ENCODE data around the gene POU2AF2. TPM values are rescaled to one million over a fixed set of nuclear protein-coding genes. Genes with fewer than 3 reads are reported as not detected.
"Not testable (repeated sequence)": the region's sequence is repeated elsewhere in the genome, so short reads cannot be mapped to it uniquely, and the experiment has no call there.

Gene POU2AF2, protein sequence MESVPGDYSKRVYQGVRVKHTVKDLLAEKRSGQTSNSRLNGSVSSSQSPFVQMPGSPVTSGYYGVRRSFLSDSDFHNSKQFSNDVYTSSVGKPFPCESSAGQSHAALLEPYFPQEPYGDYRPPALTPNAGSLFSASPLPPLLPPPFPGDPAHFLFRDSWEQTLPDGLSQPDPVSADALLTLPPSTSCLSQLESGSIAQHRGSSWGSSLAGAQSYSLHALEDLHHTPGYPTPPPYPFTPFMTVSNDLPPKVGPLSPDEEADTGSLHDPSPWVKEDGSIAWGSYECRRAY
- not detected in 2 replicates for total RNA-seq

DNA sequence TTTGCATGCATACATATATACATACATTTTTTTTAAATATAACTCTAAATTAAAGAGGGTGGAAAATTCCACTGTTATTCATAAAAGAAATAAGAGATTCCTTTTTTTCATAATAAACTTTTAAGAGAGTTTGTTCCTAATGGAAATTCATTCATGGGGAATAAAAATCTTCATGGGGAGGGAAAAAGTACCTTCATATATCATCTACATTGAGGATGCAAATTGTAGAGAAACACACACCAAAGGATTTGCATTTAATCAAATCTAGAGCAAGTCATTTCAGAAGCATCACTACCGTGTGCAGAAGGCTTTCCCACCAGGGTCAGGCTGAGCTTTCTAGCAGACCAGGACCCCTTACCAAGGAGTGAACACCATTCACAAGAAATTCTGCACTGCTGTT is at the start of gene POU2AF2:
POU2AF2 (plus strand) TSS at position 301 of the 400 bp plus-strand sequence. CDS start 129 bp downstream, outside the sequence.
- intact Hi-C loops (cut with micrococcal nuclease), result no loop called here

DNA sequence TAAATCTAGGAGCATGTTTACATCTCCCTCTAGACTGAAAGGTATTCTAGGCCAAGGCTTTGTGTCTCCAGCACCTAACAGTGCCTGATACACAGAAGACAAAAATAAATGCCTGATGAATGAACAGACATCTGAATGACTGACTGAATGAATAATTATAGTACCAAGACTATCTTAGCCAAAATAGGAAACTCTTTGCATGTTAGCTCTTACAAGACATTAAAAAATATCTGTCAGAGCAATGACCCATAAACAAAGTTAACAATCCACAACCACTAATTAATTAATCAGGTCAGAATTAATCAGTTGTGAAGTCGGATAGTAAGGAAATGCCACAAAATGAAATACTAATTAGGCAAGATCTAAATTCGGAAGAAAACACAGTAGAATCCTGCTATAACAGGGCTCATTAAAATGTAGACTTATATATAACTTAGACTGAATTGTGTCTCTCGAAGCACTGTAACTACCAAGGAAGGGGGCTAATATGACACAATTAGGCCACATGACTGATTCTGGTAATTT is 45.5 kb upstream of the POU2AF2 start:
- intact Hi-C loops (cut with micrococcal nuclease), result no loop called here

DNA sequence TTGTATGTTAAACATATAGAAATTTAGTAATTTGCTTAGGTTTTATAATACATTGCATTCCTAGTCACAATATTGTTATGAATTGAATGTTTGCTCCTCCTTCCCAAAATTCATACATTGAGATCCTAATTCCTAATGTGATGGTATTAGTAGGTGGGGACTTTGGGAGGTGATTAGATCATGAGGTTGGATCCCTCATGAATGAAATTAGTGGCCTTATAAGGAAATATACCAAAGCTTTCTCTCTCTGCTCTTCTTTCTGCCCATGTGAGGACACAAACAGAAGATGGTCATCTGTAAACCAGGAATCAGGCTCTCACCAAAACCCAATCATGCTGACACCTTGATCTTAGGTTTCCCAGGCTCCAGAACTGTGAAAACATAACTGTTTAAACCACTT is 41.3 kb upstream of the POU2AF2 start:
- intact Hi-C loops (cut with micrococcal nuclease), result no loop called here

DNA sequence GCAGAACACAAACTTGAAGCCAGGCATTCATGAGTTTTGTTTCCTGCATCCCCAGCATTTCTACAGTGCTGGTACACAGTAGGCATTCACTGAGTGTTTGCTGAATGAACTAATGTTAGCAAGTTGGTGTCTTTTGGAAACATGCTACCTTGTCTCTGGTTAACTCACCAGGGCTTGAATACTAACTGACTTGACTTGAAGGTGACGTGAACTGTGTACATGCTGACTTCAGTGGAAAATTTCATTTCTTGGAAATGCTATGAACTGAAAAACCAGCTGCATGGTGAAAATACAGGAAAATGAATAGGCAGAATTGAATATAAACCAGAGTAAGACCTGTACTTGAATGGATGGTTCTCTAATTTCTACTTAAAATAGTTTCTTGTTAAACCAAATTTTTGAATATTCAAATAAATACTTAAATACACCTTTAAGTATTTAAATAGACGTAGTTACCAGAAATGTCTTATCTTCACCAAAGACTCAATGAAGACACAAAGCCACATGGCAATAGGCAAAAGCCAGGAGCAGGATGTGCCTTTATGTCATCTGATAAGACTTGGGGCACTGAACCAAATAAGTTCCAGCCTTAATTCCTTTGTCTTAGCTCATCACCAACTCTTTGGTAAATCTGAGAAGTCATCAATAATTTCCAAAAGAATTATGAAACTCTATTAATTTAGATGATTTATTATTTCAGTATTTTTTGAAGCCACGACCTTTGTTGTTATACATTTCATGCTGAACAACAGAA is 39.7 kb upstream of the POU2AF2 start:
- intact Hi-C loops (cut with micrococcal nuclease), result no loop called here

DNA sequence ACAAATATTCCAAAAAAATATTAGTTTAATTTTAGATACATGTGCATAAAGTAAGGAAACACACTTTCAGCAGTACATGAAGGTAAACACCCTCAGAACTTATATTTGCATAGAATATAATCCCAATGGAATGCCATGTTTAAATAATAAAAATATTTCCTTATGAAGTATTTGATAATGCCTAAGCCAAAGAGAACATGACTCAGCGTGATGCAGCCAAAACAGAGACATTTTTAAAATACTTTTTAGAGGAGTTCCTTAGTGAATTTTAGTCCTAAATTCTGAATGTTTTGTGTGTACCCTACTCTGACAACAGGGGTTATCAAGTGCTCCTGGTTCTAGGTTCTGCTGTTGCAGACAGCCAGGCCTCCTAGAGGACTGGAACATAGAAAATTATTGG is 39.1 kb upstream of the POU2AF2 start:
- intact Hi-C loops (cut with micrococcal nuclease), result no loop called here

DNA sequence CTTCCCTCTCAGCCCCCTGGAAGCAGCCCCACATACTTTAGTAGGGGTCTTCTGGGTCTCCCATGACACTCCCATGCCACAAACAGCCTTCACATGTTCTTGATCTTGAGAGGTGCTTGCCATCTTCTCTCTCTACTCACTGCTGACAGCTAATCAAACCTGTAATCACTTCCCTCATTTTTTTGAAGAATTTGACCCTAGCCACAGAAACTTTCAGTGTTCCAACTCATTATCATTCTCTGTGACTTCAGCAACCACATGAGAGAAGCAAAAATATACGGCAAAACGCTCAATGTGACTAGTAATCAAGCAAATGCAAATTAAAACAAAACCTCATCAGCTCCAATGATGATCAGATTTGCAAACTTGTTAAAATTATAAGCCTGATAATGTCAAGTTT is 38.3 kb upstream of the POU2AF2 start:
- intact Hi-C loops (cut with micrococcal nuclease), result no loop called here

DNA sequence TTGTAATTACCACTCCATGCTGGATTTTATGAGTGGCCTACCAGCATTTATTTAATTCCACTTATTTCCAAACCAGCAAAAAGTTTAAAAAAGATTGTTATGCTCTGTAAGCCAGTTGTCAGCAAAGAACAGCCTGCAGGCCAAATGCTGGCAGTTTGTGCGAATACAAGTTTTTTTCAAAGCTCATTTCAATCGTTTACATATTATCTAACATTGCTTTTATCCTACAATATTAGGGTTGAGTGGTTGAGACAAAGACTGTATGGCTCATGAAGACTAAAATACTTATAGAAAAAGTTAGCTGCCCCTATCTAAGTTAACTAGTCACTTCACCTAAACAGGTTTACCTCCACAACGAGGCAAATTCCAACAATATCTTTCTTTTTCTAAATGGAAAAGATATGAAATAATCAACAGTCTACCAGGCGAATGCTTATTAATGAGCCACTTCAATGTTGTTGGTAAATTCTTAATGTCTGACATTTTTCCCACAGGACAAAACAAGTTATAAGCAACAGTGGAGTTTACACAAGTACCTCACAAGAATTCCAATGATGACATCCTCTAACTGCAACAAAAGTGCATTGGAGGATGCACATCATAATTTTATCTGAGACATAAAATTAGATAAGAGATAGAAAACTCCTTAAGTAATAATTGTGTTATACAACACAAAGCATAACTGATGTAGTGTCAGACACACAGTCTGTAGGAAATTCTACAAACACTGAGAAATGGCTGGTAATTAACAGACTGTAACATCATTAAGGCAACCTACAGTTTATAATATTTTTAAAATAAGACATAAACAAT is 35.8 kb upstream of the POU2AF2 start:
- intact Hi-C loops (cut with micrococcal nuclease), result no loop called here

DNA sequence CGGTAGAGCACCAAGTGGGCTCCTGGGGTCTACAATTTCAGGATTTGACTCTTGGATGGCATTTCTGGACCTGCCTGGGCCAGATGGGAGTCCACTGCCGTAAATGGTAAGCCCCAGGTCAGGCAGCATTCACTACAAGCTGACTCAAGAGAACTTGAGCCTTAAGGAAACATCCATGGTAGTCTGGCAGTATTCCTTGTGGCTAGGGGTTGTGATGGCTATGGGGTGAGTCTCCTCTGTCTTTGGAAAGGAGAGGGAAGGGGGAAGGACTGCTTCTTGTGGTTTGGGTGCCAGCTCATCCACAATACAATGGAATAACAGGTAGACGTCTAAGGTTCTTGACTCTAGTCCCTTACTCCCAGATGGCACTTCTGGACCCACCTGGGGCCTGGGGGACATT is 32.3 kb upstream of the POU2AF2 start:
- intact Hi-C loops (cut with micrococcal nuclease), result no loop called here

DNA sequence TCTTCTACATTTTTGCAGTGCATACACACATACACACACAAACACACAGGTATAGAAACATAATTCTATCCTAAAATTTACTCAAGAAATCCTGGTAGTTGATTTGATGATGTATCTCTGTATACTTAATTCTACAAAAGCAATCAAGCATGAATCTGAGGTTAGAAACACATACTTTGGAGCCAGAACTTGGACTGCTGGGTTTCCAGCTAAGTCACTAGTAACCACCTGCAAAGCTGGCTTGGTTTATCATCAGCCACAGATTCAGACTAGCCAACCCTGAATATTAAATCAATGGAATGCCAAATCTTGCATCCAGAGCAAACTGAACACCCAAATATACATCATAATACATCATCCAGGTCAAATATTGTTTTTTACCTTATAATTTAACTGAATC is 24.8 kb upstream of the POU2AF2 start:
- intact Hi-C loops (cut with micrococcal nuclease), result no loop called here

DNA sequence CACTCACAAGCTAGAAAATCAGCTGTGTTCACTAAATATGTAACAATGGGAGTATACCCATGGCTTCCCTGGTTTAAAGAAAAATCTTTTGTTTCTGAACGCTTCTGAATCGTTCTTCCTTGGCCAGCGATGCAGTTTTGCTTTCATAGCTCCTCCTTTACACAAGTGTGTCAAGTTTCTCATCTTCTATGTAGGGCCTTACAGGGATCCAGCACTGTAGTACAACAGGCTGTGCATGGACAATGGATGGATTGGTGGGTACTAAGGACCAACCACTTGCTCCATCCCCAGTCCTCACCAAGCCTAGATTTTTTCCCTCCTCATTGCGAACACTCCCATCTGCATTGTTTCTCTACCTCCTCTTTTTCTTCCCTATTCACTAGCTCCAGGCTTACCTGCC is 24.3 kb upstream of the POU2AF2 start:
- intact Hi-C loops (cut with micrococcal nuclease), result no loop called here

DNA sequence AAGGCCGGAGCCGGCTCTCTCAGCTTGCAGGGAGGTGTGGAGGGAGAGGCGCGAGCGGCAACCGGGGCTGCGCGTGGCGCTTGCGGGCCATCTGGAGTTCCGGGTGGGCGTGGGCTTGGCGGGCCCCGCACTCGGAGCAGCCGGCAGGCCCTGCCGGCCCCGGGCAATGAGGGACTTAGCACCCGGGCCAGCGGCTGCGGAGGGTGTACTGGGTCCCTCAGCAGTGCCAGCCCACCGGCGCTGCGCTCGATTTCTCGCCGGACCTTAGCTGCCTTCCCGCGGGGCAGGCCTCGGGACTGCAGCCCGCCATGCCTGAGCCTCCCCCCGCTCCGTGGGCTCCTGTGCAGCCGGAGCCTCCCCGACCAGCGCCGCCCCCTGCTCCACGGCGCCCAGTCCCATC is 23.6 kb upstream of the POU2AF2 start:
- intact Hi-C loops (cut with micrococcal nuclease), result not testable (repeated sequence)

DNA sequence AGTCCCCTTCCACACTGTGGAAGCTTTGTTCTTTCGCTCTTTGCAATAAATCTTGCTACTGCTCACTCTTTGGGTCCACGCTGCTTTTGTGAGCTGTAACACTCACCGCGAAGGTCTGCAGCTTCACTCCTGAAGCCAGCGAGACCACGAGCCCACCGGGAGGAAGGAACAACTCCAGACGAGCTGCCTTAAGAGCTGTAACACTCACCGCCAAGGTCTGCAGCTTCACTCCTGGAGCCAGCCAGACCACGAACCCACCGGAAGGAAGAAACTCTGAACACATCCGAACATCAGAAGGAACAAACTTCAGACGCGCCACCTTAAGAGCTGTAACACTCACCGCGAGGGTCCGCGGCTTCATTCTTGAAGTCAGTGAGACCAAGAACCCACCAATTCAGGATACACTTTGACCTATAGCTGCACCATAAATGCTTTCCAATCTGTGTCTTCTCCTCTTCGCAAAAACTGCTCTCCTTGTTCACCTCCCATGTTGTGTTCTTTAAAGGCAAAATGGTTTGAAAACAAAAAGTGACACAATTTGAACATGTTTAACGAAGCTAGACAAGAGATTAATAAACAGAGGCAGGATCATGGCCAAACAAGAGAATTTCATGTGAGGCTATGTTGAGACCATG is 22.6 kb upstream of the POU2AF2 start:
- intact Hi-C loops (cut with micrococcal nuclease), result not testable (repeated sequence)

DNA sequence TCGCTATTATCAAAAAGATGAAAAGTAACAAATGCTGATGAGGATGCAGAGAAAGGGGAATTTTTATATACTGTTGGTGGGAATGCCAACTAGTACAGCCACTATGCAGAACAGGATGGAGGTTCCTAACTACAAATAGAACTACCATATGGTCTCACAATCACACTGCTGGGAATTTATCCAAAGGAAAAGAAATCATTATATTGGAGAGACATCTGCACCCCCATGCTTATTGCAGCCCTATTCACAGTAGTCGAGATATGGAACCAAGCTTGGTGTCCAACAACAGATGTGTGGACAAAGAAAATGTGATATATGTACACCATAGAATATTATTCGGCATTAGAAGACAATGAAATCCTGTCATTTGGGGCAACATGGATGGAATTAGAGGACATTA is 19.6 kb upstream of the POU2AF2 start:
- intact Hi-C loops (cut with micrococcal nuclease), result loop anchor here (5.0 kb wide), 1 partner anchor 319 kb away; no protein-coding TSS in a partner anchor

DNA sequence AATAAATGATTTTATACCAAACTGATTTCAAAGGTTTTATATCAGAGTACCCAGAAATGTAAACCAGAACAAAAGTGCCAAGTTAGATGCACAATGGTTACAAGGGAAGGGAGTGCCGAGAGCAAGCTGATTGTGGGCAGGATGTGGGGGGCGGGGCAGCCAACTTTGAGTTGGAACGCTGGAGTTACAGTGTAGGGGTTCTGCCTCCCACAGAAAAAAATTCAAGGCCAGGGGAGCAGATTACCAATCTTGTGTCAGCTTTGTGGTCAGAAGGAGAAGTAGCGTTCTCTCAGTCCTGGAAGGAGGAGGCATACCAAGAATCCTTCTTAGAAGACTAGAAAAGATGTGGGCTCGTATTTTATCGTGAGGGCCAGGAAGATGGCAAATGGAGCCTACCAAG is 15.9 kb upstream of the POU2AF2 start:
- intact Hi-C loops (cut with micrococcal nuclease), result loop anchor here (1.0 to 5.0 kb wide), 8 partner anchors 217 to 1028 kb away; partner anchors contain the start of gene ARHGAP20

DNA sequence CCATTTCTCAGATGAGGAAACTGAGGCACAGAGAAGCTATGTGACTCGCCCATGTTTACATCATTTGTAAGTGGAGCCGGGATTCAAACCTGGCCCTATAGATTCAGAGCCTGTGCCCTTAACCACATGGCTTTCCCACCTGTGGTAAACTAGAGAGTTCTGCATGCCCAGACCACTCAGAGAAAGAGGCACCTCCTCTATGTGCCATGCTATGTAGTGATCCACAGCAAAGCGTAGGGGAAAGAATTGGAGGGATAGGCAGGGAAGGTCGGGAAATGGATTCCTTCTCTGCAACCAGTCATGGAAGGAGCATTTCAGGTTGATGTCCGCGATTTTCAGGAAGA is 15.4 kb upstream of the POU2AF2 start:
- intact Hi-C loops (cut with micrococcal nuclease), result loop anchor here (1.0 to 5.0 kb wide), 7 partner anchors 216 to 1029 kb away; partner anchors contain the start of gene ARHGAP20

DNA sequence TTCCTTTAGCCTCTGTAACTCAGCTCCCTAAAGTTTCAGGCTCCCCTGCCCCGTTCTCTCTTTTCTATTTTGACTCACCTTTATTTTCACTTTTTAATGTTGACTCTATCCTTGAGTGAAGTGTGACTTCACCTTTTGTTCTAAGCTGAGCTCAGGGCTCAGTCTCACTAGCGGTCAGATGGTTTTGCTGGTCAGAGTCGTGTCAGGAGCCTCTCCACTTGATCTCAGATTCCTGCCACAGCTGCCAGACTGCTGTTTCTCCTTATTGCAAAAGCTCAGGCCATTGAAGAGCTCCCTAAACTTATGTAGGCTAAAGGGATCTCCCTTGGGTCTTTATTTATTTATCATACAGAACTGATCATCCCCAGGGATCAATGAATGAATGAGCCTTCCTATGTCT is 13.7 kb upstream of the POU2AF2 start:
- intact Hi-C loops (cut with micrococcal nuclease), result loop anchor here (5.0 kb wide), 1 partner anchor 520 kb away; the partner anchor contains the start of gene ARHGAP20

DNA sequence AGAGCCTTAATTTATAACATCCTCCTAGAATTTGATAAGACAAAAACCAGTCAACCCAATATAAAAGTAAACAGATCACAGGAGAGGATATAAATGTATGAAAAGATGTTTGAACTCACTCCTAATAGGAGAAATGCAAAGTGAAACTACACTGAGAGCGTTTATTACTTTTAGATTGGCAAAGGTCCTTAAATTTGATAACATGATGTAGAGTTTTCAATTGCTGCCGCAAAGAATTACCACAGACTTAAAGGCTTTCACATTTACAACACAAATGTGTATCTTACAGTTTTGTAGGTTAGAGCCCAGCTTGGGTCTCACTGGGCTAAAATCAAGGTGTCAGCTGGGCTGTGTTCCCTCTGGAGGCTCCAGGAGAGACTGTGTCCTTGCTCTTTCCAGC is 9.1 kb upstream of the POU2AF2 start:
- intact Hi-C loops (cut with micrococcal nuclease), result no loop called here

DNA sequence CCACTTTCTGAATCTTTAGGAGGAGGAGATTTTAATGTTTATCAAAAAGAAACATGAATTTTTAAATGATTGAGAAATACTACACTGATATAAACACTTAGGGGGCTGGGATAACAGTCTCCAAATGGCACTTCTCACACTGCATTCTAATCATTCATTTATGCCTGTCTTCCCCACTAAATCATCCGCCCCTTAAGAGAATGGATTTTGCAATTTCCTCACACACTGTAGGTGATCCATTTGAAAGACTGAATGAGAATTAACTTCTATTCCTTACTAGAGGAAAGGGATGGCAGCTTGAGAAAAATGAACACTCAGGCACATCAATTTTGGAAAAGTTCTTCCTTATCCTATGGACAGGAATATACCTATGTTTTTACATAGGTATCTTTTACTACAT is 7.6 kb upstream of the POU2AF2 start:
- intact Hi-C loops (cut with micrococcal nuclease), result no loop called here

DNA sequence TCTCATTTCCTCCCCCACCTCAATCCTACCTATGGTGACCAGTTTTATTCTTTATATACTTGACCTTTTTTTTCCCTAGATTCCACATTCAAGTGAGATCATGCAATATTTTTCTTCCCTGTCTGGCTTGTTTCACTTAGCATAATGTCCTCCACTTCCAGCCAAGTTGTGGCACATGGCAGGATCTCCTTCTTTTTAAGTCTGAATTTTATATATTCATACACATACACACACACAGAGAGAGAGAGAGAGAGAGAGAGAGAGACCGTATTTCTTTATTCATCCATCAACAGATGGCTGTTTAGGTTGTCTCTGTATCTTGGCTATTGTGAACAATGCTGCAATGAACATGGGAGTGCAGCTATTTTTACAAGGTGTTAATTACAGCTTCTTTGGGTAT is 1.4 kb downstream of the POU2AF2 start:
- intact Hi-C loops (cut with micrococcal nuclease), result no loop called here

DNA sequence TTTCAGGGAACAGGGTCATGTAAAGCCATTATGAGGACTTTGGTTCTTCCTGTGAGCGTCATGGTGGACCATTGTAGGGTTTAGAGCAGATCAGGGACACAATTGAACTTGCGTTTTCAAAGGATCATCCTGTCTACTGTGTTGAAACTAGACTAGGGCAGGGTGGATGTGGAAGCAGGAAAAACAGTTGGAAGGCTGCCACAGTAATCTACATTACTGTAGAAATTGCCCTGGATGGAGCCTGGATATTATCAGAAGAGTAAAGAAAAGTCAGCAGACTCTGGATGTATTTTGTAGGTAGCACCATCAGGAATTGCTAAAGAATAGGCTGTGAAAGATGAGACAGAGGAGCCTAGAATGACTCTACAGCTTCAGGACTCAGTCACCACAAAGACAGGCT is 5.4 kb downstream of the POU2AF2 start:
- intact Hi-C loops (cut with micrococcal nuclease), result no loop called here

DNA sequence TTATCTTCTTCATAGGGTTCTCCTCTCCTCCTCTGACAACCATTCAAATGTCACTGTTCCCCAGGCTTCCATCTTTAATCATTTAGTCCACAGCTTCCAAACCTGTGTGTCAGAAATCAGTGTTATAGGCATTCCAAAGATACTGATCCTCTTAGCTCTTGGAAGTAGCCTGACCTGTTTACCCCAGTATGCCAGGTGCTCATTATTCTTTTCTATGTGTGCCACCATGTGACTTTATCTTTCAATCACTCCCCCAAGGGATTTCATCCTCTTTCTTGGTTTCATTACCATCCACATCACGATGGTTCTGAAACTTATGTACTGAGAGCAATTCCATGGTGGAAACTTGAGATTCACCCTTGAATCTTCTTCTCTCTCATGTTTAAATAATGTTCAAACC is 7.6 kb downstream of the POU2AF2 start:
- intact Hi-C loops (cut with micrococcal nuclease), result no loop called here
